CD4-positive, alpha-beta T cell treated with Interleukin-15 for 1 hour (primary cell): ENCODE results near the gene PANK2.
"Not testable (repeated sequence)": the region's sequence is repeated elsewhere in the genome, so short reads cannot be mapped to it uniquely, and the experiment has no call there.

Experiments
- DNase-seq: peaks from one replicate; pipeline ENCODE4 v3.0.0-alpha.2; 2020

PANK2 gene

GRCh38 chr20:3871550-3872265 lies 17.5 kb upstream of the PANK2 start:
- no peak for DNase-seq

GRCh38 chr20:3873507-3873906 lies 15.7 kb upstream of the PANK2 start:
- DNase-seq = no peak

DNA sequence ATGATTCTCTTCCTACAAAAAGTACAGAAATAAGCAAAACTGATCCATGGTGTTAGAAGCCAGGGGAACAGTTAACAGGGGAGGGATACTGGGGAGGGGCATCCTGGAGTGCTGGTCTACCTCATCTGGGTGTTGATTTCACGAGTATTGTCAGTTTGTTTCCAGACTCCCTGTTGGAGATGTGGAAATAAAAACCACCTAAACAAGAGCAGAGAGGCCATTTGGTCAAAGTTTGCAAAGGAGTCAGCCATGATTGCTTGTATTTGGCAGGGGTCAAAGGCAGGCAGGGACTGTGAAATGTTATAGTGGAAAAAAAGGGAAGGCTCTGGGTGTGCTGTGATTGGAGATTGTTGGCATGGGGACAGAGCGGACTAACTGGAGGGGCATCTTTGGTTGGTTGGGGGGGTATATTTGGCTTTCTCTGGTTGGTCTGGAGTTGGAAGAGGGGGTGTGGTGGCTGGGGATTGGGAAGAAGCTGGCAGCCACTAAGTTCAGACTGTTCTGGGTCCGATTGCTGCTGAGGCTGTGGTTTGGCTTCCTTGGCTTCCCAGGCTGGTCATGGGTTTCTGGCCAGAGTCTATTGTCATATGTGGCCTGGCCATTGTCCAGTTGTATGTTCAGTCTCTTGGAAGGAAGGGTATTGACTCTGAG lies 14.9 kb upstream of the PANK2 start:
- DNase-seq = no peak

DNA sequence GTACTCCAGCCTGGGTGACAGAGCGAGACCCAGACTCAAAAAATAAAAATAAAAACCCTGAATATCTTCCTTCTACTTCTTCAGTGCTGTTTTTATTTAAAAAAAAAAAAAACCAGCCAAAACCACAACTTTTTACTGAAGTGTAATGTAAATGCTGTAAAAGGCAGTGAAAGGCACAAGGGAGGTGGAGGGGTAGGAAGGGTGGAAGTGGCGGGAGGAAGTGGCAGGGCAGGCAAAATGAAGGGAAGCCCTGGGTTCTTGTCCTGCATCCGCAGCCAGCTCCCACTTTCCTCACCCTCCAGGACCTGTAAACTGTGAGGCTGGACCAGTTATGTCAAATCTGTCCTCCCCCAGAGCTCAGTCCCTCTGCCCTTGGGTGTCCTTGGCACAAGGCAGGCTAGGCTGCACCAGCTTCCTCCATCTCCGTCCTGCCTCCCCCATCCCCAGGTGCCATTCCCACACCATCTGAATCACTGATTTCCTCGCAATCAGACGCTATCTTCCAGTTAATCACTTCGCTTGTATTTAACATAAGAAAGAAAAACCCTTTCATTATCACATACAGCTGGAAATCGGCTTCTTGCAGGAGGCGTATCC lies 13.7 kb upstream of the PANK2 start:
- DNase-seq = no peak

GRCh38 chr20:3876000-3876399 lies 13.2 kb upstream of the PANK2 start:
- no peak for DNase-seq

DNA sequence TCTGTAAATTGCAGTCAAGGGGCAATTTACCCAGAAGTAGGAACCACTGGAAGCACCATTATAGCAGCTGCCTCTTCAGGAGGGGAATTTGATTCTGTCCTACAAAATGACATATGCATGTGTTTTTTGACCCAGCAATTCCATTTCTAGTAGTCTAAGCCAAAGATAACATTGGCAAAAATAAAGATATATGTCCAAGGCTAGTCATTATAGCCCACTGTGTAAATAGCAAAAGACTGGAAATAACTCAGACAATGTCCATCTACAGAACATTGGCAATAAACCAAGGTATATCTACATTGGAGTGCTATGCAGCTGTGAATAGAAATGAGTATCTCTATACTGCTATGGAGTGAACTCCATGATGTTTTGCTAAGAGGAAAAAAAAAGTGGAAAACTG lies 12.5 kb upstream of the PANK2 start:
- no peak for DNase-seq

GRCh38 chr20:3878921-3879274 lies 10.3 kb upstream of the PANK2 start:
- not testable (repeated sequence) for DNase-seq

GRCh38 chr20:3885715-3886114 lies 3.5 kb upstream of the PANK2 start:
- no peak for DNase-seq

GRCh38 chr20:3887876-3888620 lies 1.1 kb upstream of the PANK2 start:
- DNase-seq = no peak

GRCh38 chr20:3889489-3890397 lies 556 bp downstream of the PANK2 start:
- DNase-seq = no peak

DNA sequence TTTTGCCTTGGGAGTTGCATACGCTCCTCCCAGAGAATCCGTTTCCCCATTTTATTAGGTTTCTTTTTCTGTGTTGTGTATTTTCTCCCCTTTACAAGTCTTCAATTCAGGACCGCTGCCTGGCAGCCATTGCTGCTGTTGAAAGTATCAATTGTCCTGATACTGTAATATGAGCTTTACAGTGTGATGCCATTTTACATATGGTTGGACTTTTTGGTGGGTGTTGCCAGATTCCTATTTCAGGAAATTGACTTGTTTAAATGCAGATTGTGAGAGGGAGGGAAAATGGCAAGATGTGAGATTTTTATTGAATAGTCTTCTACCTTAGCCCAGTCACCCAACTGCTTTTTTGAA lies 1.2 kb downstream of the PANK2 start:
- DNase-seq = no peak

DNA sequence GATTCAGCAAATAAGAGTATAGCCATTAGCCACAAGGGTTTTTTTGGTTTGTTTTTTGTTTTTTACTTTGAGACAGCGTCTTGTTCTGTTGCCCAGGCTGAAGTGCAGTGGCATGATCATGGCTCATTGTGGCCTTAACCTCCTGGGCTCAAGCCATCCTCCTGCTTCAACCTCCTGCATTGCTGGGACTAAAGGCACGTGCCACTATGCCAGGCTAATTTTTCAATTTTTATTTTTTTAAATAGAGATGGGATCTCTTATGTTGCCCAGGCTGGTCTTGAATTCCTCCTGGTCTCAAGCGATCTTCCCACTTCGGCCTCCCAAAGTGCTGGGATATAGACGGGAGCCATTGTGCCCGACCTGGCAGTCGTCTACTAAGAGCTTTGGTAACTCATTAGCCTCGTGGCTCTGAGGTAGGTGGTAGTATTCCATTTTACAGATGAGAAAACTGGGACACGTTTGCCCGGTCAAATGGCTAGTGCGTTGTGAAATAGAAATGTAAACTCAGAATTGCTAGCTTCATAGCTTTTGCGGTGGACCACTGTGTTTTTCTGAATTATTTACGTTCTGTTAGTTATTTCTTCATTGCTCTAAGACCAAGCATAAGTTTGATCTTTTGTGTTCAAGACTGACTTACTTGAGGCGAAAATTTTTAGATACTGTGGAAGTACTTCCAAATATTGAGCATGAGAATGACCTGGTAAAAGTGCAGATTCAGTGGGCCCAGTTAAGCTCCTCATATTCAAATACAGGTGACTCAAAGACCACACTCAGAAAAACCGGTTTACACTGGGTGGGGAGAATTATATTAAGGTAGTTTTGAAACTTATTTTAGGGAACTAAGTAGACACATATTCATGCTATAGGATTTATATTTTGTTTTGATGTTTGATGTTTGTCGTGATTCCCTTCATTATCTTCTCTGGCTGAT lies 2.1 kb downstream of the PANK2 start:
- no peak for DNase-seq

- DNase-seq = no peak
Measured at GRCh38 chr20:3894796-3895195, 5.6 kb downstream of the PANK2 start.

GRCh38 chr20:3896302-3896701 lies 7.1 kb downstream of the PANK2 start:
- DNase-seq = no peak

- DNase-seq = no peak
Measured at GRCh38 chr20:3896853-3897583, 7.8 kb downstream of the PANK2 start.

GRCh38 chr20:3898181-3898580 lies 9.0 kb downstream of the PANK2 start:
- not testable (repeated sequence) for DNase-seq

DNA sequence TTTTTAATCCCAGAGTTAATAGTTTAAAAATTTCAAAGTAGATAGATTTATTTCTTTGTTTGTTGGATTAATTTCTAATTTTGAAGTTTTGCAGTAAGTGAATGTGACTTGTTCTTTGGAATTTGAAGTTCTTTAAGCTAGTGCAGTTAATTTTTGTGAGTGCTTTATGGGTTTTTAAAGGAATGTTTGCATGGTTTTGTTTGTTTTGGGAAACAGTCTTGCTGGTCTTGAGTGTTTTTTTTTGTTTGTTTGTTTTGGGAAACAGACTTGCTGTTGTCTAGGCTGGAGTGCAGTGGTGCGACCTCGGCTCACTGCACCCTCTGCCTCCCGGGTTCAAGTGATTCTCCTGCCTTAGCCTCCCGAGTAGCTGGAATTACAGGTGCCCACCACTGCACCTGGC lies 9.5 kb downstream of the PANK2 start:
- DNase-seq = no peak

DNA sequence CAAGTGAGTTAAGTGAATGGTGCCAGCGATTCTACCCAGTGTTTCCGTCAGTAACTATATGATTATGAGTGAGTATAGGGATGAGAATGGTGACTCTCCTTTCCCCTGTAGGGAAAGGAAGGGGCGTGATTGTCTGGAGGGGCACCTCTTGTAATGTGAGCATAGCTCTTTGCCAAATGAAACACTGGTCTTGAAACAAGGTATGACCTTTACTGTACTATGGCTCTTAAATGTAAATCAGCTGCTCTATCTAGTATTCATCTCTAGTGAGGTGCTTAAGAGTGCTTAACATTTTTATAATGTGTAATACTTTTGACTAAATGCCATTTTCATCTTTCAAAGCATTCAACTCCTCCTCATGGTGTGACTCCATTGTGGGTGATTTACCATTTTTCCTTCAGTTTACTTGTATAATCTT lies 11.0 kb downstream of the PANK2 start:
- DNase-seq = no peak

- DNase-seq = no peak
Measured at GRCh38 chr20:3901028-3901705, 12.0 kb downstream of the PANK2 start.
